Stimulated activated CD8-positive, alpha-beta memory T cell treated with anti-CD3 and anti-CD28 coated beads, Interleukin-7, amount 100 ng/mL, for 4 hours (primary cell): ENCODE results near the gene PRM3.

Source experiments
- DNase-seq, 2 donors: peaks; one replicate each; pipeline ENCODE4 v3.0.0-alpha.2; 2020; ENCODE audit warnings: low read depth in 2 of 2

PRM3 gene

GRCh38 chr16:11272921-11273720 is at the start of gene PRM3:
PRM3 (minus strand) TSS chr16:11273629; CDS start chr16:11273595, 34 bp downstream.
- no peak for DNase-seq

- no peak for DNase-seq
Measured at GRCh38 chr16:11322823-11323222, 49.4 kb upstream of the PRM3 start.

- no peak for DNase-seq
Measured at GRCh38 chr16:11321662-11322061, 48.2 kb upstream of the PRM3 start.

- DNase-seq: no peak
Measured at GRCh38 chr16:11320170-11320569, 46.7 kb upstream of the PRM3 start.

GRCh38 chr16:11319529-11320146 is 46.2 kb upstream of the PRM3 start:
- no peak for DNase-seq

- DNase-seq: no peak
Measured at GRCh38 chr16:11318817-11319216, 45.4 kb upstream of the PRM3 start.

- no peak for DNase-seq
Measured at GRCh38 chr16:11316331-11317015, 43.0 kb upstream of the PRM3 start.

- no peak for DNase-seq
Measured at GRCh38 chr16:11315510-11315909, 42.1 kb upstream of the PRM3 start.

GRCh38 chr16:11314309-11314894 is 41.0 kb upstream of the PRM3 start:
- DNase-seq: no peak

- DNase-seq: no peak
Measured at GRCh38 chr16:11313493-11314308, 40.3 kb upstream of the PRM3 start.

- peak in 1 of 2 donors; percentile 7 for DNase-seq
Measured at GRCh38 chr16:11312718-11313492, 39.5 kb upstream of the PRM3 start.

GRCh38 chr16:11310997-11311561 is 37.6 kb upstream of the PRM3 start:
- DNase-seq: no peak

GRCh38 chr16:11310634-11310977 is 37.2 kb upstream of the PRM3 start:
- no peak for DNase-seq

GRCh38 chr16:11309895-11310633 is 36.6 kb upstream of the PRM3 start:
- no peak for DNase-seq

GRCh38 chr16:11308493-11309283 is 35.3 kb upstream of the PRM3 start:
- DNase-seq: no peak

GRCh38 chr16:11307639-11308492 is 34.4 kb upstream of the PRM3 start:
- no peak for DNase-seq

- no peak for DNase-seq
Measured at GRCh38 chr16:11306997-11307638, 33.7 kb upstream of the PRM3 start.

- DNase-seq: no peak
Measured at GRCh38 chr16:11306381-11306780, 33.0 kb upstream of the PRM3 start.
